GM19468 (cell line): Measurements from ENCODE around the gene MAGT1.
A peak's percentile ranks its signal among the peaks of the same experiment; 100 is the strongest.
"Not testable (repeated sequence)": the region's sequence is repeated elsewhere in the genome, so short reads cannot be mapped to it uniquely, and the experiment has no call there.

Experiments used
- ATAC-seq: cut with Tn5 transposase; IDR thresholded peaks from one replicate; pipeline ENCODE4 v1.9.1; 2021; ENCODE audit warnings: mild to moderate bottlenecking, moderate library complexity, moderate number of reproducible peaks; ENCODE audit not compliant: unreplicated experiment; ENCODE audit errors: extremely low read depth

MAGT1 gene

DNA sequence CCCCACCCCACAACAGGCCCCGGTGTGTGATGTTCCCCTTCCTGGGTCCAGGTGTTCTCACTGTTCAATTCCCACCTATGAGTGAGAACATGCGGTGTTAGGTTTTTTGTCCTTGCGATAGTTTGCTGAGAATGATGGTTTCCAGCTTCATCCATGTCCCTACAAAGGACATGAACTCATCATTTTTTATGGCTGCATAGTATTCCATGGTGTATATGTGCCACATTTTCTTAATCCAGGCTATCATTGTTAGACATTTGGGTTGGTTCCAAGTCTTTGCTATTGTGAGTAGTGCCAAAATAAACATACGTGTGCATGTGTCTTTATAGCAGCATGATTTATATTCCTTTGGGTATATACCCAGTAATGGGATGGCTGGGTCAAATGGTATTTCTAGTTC is 13.8 kb downstream of the MAGT1 start:
- ATAC-seq, result not testable (repeated sequence)

DNA sequence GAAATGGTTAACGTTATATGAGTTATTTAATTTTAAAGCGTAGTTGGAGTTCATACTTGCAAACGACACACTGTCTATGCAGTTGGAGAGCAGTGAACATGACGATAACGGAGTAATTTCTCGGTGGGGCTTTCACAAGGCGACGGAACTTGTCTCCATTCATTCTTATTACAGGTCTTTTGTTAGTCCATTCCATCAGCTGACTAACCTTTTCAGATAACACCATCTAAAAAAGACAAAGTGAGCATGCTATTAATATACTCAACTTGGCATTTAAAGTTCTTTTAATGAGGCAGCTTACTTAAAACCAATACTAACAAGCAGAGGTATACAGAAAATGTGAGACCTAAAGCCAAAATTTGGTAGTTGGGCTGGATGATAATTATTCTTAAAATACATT is 19.9 kb downstream of the MAGT1 start:
- no peak for ATAC-seq

DNA sequence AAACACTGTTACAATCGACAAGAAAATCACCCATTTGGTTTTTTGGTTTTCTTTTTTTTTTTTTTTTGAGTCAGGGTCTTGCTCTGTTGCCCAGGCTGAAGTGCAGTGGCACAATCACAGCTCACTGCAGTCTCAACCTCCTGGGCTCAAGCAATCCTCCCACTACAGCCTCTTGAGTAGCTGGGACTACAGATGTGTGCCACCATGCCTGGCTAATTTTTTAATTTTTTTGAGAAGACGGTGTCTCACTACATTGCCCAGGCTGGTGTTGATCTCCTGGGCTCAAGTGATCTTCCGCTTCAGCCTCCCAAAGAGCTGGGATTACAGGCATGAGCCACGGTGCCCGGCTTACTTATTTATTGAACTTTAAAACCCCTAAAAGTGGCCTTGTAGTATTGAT is 63.7 kb downstream of the MAGT1 start:
- not testable (repeated sequence) for ATAC-seq

DNA sequence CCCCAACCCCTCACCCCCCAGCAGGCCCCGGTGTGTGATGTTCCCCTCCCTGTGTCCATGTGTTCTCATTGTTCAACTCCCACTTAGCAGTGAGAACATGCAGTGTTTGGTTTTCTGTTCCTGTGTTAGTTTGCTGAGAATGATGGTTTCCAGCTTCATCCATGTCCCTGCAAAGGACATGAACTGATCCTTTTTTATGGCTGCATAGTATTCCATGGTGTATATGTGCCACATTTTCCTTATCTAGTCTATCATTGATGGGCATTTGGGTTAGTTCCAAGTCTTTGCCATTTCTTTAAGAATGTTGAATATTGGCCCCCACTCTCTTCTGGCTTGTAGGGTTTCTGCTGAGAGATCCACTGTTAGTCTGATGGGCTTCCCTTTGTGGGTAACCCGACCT is 73.2 kb downstream of the MAGT1 start:
- ATAC-seq, result not testable (repeated sequence)

DNA sequence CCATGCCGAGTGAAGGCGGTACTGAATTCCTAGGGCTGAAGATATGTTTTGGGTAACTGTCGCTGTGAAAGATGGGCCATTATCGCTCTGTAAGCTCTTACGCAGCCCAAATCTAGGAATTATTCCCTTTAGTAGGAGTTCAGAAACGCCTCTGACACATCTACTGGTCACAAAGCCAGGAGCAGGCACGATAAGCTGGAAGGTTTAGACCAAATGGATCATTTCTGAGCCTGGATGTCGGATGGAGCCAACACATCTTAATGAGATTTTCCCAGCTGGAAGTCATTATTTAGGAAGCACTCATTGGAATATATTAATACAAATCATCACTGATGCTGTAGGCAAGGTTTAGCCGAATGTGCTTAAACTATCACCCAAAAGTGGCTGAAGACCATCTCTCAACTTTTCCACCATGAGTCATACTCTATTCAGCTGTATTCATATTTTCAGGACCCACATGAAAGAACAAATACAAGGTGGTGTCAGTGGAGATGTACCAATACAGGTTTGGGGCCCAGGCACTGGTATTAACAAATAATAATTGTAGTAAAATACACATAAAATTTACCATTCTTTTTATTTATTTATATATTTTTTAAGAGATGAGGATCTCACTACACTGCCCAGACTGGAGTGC is 75.0 kb downstream of the MAGT1 start:
- ATAC-seq, result no peak

DNA sequence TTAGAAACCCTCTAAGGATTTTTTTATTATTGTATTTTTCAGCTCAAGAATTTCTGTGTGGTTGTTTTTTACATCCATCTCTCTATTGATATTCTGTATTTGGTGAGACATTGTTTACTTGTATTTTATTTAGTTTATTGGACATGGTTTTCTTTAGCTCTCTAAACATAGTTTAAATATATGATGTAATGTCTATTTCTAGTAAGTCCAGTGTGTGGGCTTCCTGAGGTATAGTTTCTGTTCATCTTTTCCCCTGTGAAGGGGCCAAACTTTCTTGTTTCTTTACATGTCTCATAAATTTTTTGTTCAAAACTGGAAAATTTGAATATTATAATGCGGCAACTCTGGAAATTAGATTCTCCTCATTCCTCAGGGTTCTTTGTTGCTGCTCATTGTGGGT is 81.0 kb downstream of the MAGT1 start:
- no peak for ATAC-seq

DNA sequence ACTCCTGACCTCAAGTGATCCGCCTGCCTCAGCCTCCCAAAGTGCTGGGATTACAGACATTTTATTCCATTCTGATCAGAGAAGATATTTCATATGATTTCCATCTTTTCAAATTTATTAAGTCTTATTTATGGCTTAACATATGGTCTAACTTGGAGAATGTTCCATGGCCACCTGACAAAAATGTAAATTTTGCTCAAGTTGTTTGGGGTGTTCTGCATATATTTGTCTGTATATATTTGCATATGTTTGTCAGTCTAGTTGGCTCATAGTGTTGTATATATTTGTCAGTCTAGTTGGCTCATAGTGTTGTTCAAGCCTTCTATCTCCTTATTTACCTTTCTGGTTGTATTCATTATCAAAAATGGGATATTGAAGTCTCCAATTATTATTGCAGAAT is 93.0 kb downstream of the MAGT1 start:
- ATAC-seq, result no peak

DNA sequence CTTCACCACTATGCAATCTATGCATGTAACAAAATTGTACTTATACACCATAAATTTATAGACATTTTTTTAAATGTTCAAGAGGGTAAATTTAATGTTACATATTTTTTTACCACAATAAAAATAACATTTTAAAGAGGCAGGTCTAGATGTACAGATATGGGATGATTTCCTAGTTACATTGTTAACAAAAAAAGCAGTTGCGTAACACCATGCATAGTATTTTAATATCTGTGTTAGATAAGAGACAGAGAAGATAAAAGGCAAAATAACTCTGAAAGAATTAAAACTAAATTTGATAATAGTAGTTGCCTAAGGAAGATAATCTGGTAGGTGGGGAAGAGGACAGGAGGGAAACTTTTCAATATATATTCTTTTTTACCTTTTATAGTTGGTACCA is 100.1 kb downstream of the MAGT1 start:
- no peak for ATAC-seq

DNA sequence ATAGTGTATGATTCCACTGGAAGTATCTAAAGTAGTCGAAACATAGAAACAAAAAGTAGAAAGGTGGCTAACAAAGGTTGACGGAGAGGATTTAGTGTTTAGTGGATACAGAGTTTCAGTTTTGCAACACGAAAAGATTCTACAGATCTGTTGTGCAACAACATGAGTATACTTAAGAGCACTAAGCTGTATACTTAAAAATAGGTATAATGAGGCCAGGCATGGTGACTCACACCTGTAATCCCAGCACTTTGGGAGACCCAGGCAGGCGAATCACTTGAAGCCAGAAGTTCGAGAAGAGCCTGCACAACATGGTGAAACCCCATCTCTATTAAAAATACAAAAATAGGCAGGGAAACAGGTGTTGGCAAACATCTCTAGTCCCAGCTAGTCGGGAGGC is 101.3 kb downstream of the MAGT1 start:
- no peak for ATAC-seq

DNA sequence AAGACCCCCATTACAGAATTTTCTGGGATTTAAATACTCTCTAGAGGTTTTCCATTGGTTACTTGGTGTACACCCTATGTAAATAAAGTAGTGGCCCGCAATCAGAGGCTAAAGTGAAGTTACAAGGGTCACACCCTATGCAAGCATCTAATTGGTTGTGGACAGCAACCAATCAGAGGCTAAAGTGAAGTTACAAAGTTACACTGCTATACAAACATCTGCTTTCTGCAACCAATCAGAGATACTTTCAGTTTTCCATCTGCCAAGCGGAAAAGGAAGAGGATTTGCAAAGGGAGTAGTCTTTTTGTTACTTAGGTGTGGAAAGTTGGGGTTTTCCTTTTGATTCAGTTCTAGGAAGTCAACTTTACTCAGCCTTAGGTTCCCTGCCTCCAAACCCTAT is 107.2 kb downstream of the MAGT1 start:
- ATAC-seq, result no peak

DNA sequence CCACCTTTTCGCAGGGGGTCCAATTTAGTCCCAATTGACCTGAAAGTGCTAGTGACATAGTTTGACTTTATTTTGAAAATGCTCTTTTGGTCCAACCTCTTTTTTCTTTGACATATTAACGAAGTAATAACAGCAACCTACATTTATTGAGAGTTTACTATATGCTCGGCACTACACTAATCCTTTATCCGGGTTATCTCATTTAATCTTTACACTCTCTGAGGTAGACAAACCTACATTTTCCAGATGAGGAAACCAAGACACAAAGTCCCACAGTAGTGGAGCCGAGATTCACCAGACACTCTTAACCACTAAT is 108.9 kb downstream of the MAGT1 start:
- peak; percentile 10 for ATAC-seq

DNA sequence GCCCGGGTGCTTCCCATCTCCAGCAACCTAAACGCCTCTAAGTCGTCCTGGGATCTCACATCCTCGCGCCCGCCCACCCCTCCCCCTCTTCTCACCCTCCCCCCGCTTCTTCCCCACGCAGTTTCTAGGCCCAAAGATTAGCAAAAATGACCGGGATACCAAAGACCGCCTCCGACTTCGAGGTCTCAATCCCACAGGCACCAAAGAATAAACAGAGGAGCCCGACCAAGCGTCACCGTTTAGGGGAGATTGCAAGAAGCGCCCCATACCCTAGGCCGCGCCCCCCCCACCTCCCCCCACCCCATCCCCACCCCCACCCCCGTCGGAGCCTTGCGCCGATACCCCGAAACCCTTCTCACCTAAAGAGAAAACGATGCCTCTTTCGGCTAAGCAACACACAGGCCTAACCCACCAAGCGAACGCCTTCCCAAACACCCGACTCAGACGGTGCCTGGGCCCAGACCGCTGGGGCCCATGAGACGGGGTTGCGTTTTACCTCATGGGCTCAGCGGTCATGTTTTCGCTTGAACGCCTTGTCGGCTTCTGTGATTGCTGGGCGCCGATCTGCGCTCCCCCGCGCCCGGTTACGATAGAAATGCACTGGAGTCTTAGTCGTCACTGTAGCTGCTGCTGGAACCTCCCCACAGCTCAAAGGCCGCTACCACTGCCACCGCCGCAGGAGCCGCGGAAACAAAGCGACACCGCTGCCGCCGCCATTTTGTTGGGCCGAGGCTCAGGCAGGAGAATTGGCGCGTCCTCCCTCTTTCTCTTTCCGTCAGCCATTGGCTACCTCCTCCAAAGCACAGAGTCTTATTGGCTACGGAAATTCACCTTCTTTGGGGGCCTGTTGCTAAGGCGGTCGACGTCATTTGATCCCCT is 109.5 kb downstream of the MAGT1 start, which contains the start of gene ATRX:
TSS of gene ATRX (minus strand) at position 731 of the 879 bp plus-strand sequence. CDS start at position 516, 215 bp downstream.
- peak; percentile 59 for ATAC-seq

DNA sequence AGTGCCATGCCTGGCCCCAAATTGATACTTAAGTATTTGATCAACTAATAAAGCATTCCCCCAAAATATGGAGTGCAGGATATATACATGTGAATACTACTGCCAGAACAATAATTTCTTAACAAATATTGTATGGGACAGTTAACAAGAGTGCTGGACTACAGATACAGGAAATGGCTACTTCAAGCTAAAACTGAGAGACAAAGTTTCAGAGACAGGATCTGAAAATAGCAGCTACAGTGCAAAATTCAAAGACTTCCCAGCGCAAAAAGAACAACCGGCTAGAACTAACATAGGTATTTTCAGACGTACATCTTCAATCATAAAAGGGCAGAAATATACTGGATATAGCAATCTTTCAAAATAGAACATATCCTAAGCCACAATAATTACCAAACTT is 115.5 kb downstream of the MAGT1 start:
- no peak for ATAC-seq

DNA sequence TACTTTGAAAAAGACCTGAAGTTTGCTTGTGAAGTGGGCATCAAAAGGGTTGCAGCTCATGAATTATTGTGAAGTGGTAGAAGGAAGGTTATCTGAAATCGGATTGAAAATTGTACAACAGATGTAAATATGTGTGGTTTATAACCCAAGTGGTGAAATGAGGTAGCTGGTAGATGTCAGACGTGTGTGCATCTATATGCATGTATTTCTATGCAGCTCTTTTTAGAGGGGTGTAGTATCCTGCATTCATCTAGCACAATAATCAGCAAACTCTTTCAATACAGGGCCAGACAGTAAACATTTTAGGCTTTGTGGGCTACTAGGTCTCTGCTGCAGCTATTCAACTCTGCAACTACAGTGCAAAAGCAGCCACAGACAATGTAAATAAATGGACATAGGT is 118.6 kb downstream of the MAGT1 start:
- no peak for ATAC-seq
